PFSK-1 (cell line): Measurements from ENCODE around the gene NCOA6.

Source experiments
- POLR2AphosphoS5 ChIP-seq: IDR thresholded peaks from 2 replicates; pipeline ENCODE4 v1.6.1; 2012; ENCODE audit warnings: low read depth, mild to moderate bottlenecking, control low read depth, low read length, moderate library complexity
- TAF1 ChIP-seq: IDR thresholded peaks from 2 replicates; pipeline ENCODE4 v1.6.1; 2012; ENCODE audit warnings: low read length, control low read depth, borderline replicate concordance; ENCODE audit not compliant: insufficient read depth
- TF ChIP-seq, protein P1 (sequence below), 2 experiments: IDR thresholded peaks; 2 replicates each; pipeline versions ENCODE4 v1.6.1 to v1.8.0; 2011 to 2012; ENCODE audit warnings: low read depth in 2 of 2, low read length in 2 of 2, control low read depth in 1 of 2, inconsistent platforms in 1 of 2, mild to moderate bottlenecking in 1 of 2, moderate library complexity in 1 of 2; ENCODE audit not compliant: insufficient read depth in 1 of 2

DNA sequence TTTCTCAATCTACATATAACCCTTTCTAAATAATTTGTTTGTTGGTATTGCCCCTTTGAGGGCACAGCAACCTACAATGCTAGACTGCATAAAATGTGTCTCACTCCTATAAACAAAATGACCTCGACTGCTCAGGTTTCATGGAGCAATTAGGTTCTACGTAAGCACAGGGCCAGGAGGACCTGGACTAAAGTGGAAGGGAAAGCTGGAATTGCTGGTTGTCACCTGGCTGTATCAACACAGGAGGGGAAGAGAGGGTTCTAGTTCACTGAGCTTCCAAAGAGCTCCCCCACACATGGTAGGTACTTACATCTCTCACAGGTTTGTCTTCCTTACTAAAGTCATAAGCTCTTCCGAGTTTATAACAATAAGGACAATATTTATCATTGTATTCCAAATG lies 51.0 kb downstream of the NCOA6 start:
- TF ChIP-seq, protein P1, sequence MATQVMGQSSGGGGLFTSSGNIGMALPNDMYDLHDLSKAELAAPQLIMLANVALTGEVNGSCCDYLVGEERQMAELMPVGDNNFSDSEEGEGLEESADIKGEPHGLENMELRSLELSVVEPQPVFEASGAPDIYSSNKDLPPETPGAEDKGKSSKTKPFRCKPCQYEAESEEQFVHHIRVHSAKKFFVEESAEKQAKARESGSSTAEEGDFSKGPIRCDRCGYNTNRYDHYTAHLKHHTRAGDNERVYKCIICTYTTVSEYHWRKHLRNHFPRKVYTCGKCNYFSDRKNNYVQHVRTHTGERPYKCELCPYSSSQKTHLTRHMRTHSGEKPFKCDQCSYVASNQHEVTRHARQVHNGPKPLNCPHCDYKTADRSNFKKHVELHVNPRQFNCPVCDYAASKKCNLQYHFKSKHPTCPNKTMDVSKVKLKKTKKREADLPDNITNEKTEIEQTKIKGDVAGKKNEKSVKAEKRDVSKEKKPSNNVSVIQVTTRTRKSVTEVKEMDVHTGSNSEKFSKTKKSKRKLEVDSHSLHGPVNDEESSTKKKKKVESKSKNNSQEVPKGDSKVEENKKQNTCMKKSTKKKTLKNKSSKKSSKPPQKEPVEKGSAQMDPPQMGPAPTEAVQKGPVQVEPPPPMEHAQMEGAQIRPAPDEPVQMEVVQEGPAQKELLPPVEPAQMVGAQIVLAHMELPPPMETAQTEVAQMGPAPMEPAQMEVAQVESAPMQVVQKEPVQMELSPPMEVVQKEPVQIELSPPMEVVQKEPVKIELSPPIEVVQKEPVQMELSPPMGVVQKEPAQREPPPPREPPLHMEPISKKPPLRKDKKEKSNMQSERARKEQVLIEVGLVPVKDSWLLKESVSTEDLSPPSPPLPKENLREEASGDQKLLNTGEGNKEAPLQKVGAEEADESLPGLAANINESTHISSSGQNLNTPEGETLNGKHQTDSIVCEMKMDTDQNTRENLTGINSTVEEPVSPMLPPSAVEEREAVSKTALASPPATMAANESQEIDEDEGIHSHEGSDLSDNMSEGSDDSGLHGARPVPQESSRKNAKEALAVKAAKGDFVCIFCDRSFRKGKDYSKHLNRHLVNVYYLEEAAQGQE (IDR thresholded peaks at IDR 0.05; ENCODE audit: insufficient read depth in 1 of 2, low read depth in 2 of 2, low read length in 2 of 2): no peak
- TF ChIP-seq POLR2AphosphoS5 (no peak), TAF1 (no peak)
